Fibroblast of lung (primary cell): ENCODE measurements around the gene PGM1.

Experiments used
- CTCF ChIP-seq, 2 donors: IDR thresholded peaks in 1 of 2; conservative IDR thresholded peaks in 1 of 2; 1 replicate in 1 of 2; 2 replicates in 1 of 2; pipeline ENCODE4 v1.5.1; 2011 to 2012; ENCODE audit warnings: low read length in 2 of 2, control low read depth in 1 of 2, inconsistent platforms in 1 of 2, low read depth in 1 of 2, mild to moderate bottlenecking in 1 of 2
- EZH2 ChIP-seq: IDR thresholded peaks from 2 replicates; pipeline ENCODE4 v1.5.1; 2012; ENCODE audit warnings: low read length, control low read depth, mild to moderate bottlenecking; ENCODE audit errors: missing control alignments

GRCh38 chr1:63636192-63637105 is 43.2 kb downstream of the PGM1 start:
- no peak for TF ChIP-seq EZH2
- TF ChIP-seq CTCF (conservative IDR thresholded peaks at IDR 0.05 in 1 of 2, IDR thresholded peaks at IDR 0.05 in 1 of 2; ENCODE audit: low read depth in 1 of 2, low read length in 2 of 2): no peak
